Body of pancreas (tissue), 4 donors: ENCODE data around the gene DIP2B.

Source experiments
- POLR2A ChIP-seq, 3 donors: fragments of 450-650 bp; IDR thresholded peaks; one replicate each; pipeline ENCODE4 v1.6.1; 2016; ENCODE audit warnings: antibody characterized with exemption in 3 of 3, mild to moderate bottlenecking in 2 of 3
- TF ChIP-seq, protein P1 (sequence below), 7 experiments: fragments of 450-650 bp in 4 of 7; fragments of 200-600 bp in 3 of 7; sonication (generic) in 3 of 7; IDR thresholded peaks; one replicate each; pipeline ENCODE4 v1.5.1; 2016 to 2019; ENCODE audit warnings: antibody characterized with exemption in 7 of 7

DNA sequence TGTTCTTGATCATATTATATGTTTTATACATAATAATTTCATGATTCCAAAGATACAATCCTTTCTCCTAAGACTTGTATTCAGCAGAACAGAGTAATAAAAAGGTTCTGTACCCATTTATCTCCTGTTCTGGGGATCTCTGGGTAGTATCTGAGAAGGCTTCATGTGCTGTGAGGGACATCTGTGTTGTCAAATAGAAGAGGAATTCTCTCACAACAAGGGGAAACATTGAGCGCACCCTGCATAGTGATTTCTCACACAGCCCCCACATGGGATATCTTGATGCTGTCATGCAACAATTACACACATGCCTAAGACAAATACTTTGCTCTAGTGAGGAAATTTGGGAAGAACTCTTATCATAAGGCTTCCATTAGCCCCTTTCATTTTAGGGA lies 157.3 kb downstream of the DIP2B start:
- TF ChIP-seq, protein P1, sequence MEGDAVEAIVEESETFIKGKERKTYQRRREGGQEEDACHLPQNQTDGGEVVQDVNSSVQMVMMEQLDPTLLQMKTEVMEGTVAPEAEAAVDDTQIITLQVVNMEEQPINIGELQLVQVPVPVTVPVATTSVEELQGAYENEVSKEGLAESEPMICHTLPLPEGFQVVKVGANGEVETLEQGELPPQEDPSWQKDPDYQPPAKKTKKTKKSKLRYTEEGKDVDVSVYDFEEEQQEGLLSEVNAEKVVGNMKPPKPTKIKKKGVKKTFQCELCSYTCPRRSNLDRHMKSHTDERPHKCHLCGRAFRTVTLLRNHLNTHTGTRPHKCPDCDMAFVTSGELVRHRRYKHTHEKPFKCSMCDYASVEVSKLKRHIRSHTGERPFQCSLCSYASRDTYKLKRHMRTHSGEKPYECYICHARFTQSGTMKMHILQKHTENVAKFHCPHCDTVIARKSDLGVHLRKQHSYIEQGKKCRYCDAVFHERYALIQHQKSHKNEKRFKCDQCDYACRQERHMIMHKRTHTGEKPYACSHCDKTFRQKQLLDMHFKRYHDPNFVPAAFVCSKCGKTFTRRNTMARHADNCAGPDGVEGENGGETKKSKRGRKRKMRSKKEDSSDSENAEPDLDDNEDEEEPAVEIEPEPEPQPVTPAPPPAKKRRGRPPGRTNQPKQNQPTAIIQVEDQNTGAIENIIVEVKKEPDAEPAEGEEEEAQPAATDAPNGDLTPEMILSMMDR (IDR thresholded peaks at IDR 0.05): no peak
- TF ChIP-seq POLR2A (IDR thresholded peaks at IDR 0.05): no peak
